ENCODE results near the gene SFSWAP. TPM values are rescaled to one million over a fixed set of nuclear protein-coding genes. Genes with fewer than 3 reads are reported as not detected.
A peak's percentile ranks its signal among the peaks of the same experiment; 100 is the strongest.

Gene SFSWAP
- total and polyA plus RNA-seq, 2 of the 13 experiments (the other 11 are each of a cell fraction or from before 2014, with no cell fraction given): 17.1 to 27.7 TPM

- TF ChIP-seq, protein P1, sequence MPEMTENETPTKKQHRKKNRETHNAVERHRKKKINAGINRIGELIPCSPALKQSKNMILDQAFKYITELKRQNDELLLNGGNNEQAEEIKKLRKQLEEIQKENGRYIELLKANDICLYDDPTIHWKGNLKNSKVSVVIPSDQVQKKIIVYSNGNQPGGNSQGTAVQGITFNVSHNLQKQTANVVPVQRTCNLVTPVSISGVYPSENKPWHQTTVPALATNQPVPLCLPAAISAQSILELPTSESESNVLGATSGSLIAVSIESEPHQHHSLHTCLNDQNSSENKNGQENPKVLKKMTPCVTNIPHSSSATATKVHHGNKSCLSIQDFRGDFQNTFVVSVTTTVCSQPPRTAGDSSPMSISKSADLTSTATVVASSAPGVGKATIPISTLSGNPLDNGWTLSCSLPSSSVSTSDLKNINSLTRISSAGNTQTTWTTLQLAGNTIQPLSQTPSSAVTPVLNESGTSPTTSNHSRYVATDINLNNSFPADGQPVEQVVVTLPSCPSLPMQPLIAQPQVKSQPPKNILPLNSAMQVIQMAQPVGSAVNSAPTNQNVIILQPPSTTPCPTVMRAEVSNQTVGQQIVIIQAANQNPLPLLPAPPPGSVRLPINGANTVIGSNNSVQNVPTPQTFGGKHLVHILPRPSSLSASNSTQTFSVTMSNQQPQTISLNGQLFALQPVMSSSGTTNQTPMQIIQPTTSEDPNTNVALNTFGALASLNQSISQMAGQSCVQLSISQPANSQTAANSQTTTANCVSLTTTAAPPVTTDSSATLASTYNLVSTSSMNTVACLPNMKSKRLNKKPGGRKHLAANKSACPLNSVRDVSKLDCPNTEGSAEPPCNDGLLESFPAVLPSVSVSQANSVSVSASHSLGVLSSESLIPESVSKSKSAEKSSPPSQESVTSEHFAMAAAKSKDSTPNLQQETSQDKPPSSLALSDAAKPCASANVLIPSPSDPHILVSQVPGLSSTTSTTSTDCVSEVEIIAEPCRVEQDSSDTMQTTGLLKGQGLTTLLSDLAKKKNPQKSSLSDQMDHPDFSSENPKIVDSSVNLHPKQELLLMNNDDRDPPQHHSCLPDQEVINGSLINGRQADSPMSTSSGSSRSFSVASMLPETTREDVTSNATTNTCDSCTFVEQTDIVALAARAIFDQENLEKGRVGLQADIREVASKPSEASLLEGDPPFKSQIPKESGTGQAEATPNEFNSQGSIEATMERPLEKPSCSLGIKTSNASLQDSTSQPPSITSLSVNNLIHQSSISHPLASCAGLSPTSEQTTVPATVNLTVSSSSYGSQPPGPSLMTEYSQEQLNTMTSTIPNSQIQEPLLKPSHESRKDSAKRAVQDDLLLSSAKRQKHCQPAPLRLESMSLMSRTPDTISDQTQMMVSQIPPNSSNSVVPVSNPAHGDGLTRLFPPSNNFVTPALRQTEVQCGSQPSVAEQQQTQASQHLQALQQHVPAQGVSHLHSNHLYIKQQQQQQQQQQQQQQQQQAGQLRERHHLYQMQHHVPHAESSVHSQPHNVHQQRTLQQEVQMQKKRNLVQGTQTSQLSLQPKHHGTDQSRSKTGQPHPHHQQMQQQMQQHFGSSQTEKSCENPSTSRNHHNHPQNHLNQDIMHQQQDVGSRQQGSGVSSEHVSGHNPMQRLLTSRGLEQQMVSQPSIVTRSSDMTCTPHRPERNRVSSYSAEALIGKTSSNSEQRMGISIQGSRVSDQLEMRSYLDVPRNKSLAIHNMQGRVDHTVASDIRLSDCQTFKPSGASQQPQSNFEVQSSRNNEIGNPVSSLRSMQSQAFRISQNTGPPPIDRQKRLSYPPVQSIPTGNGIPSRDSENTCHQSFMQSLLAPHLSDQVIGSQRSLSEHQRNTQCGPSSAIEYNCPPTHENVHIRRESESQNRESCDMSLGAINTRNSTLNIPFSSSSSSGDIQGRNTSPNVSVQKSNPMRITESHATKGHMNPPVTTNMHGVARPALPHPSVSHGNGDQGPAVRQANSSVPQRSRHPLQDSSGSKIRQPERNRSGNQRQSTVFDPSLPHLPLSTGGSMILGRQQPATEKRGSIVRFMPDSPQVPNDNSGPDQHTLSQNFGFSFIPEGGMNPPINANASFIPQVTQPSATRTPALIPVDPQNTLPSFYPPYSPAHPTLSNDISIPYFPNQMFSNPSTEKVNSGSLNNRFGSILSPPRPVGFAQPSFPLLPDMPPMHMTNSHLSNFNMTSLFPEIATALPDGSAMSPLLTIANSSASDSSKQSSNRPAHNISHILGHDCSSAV (CRISPR knock-in tag; IDR thresholded peaks at IDR 0.05; ENCODE audit: borderline replicate concordance): no peak
- TF ChIP-seq ZNF530 (CRISPR knock-in tag; IDR thresholded peaks at IDR 0.05; ENCODE audit: low read depth): peak; percentile 15; the same call in 1 of the 2 replicates
- no peak for TF ChIP-seq ZNF296 (CRISPR knock-in tag; conservative IDR thresholded peaks at IDR 0.05)
- peak; percentile 57; the same call in 1 of the 2 replicates for TF ChIP-seq ZNF792 (CRISPR knock-in tag; IDR thresholded peaks at IDR 0.05)
- peak; percentile 100 for TF ChIP-seq ASH2L (IDR thresholded peaks at IDR 0.05; ENCODE audit: insufficient read length, low read depth, low read length)
- TF ChIP-seq KAT2B (IDR thresholded peaks at IDR 0.05; ENCODE audit: borderline replicate concordance, low read depth, low read length): no peak
- TF ChIP-seq SETDB1 (CRISPR knock-in tag; IDR thresholded peaks at IDR 0.05; ENCODE audit: borderline replicate concordance): peak; percentile 15; the same call in 1 of the 2 replicates
- no peak for TF ChIP-seq RAD21 (CRISPR knock-in tag; IDR thresholded peaks at IDR 0.05)
- 0 out of 2 replicates have a peak, but pooled peaks have one; percentile 36 for TF ChIP-seq ZNF331 (CRISPR knock-in tag; IDR thresholded peaks at IDR 0.05)
- peak; percentile 83; the same call in 1 of the 2 replicates for TF ChIP-seq ZNF670 (CRISPR knock-in tag; IDR thresholded peaks at IDR 0.05; ENCODE audit: borderline replicate concordance)
- no peak for TF ChIP-seq HOXA7 (CRISPR knock-in tag; IDR thresholded peaks at IDR 0.05)
- TF ChIP-seq ATF6 (CRISPR knock-in tag; conservative IDR thresholded peaks at IDR 0.05): no peak
- TF ChIP-seq, protein P2, sequence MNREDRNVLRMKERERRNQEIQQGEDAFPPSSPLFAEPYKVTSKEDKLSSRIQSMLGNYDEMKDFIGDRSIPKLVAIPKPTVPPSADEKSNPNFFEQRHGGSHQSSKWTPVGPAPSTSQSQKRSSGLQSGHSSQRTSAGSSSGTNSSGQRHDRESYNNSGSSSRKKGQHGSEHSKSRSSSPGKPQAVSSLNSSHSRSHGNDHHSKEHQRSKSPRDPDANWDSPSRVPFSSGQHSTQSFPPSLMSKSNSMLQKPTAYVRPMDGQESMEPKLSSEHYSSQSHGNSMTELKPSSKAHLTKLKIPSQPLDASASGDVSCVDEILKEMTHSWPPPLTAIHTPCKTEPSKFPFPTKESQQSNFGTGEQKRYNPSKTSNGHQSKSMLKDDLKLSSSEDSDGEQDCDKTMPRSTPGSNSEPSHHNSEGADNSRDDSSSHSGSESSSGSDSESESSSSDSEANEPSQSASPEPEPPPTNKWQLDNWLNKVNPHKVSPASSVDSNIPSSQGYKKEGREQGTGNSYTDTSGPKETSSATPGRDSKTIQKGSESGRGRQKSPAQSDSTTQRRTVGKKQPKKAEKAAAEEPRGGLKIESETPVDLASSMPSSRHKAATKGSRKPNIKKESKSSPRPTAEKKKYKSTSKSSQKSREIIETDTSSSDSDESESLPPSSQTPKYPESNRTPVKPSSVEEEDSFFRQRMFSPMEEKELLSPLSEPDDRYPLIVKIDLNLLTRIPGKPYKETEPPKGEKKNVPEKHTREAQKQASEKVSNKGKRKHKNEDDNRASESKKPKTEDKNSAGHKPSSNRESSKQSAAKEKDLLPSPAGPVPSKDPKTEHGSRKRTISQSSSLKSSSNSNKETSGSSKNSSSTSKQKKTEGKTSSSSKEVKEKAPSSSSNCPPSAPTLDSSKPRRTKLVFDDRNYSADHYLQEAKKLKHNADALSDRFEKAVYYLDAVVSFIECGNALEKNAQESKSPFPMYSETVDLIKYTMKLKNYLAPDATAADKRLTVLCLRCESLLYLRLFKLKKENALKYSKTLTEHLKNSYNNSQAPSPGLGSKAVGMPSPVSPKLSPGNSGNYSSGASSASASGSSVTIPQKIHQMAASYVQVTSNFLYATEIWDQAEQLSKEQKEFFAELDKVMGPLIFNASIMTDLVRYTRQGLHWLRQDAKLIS (CRISPR knock-in tag; IDR thresholded peaks at IDR 0.05): no peak
- TF ChIP-seq RARG (CRISPR knock-in tag; IDR thresholded peaks at IDR 0.05; ENCODE audit: low read depth): no peak
Observed at GRCh38 chr12:131710464-131711457, at the start of gene SFSWAP (continued).
